VCaP (cell line): Measurements from ENCODE around the gene EED.
A peak's percentile ranks its signal among the peaks of the same experiment; 100 is the strongest.

Experiments
- H3K27ac ChIP-seq: fragments of 450-650 bp; 2 replicates; pipeline ENCODE4 v1.5.1; 2017
- CTCF ChIP-seq: fragments of 450-650 bp; conservative IDR thresholded peaks from 2 replicates; pipeline ENCODE4 v1.5.1; 2017; ENCODE audit warnings: mild to moderate bottlenecking, moderate library complexity

Gene EED

GRCh38 chr11:86245369-86246292, 1.1 kb downstream of the EED start:
- TF ChIP-seq CTCF, result no peak
- peak overlapping the region; percentile 99 for H3K27ac ChIP-seq

GRCh38 chr11:86246293-86246675, 1.7 kb downstream of the EED start:
- TF ChIP-seq CTCF, result no peak

GRCh38 chr11:86247608-86248007, 3.1 kb downstream of the EED start:
- no peak for TF ChIP-seq CTCF
- no peak overlapping the region for H3K27ac ChIP-seq

More at GRCh38 chr11:86246293-86246675, 1.7 kb downstream of the EED start:
- H3K27ac ChIP-seq, result peak overlapping the region; percentile 99; the same call in 1 of the 2 replicates

GRCh38 chr11:86248609-86249008, 4.1 kb downstream of the EED start:
- no peak overlapping the region for H3K27ac ChIP-seq
- TF ChIP-seq CTCF, result no peak

- peak overlapping the region; percentile 20; the same call in 1 of the 2 replicates for H3K27ac ChIP-seq
- no peak for TF ChIP-seq CTCF
Observed at GRCh38 chr11:86249307-86250098, 5.0 kb downstream of the EED start.

GRCh38 chr11:86251345-86251744, 6.8 kb downstream of the EED start:
- no peak overlapping the region for H3K27ac ChIP-seq
- no peak for TF ChIP-seq CTCF

- TF ChIP-seq CTCF, result no peak
- H3K27ac ChIP-seq, result no peak overlapping the region
Observed at GRCh38 chr11:86255896-86256295, 11.3 kb downstream of the EED start.
